ENCODE results near the gene RFC1. TPM values are rescaled to one million over a fixed set of nuclear protein-coding genes. Genes with fewer than 3 reads are reported as not detected.
A peak's percentile ranks its signal among the peaks of the same experiment; 100 is the strongest.

Gene RFC1
- total and polyA plus RNA-seq, 2 donors (not counting 3 experiments of a cell fraction or from before 2014, with no cell fraction given), result 12.9 to 57.1 TPM

DNA sequence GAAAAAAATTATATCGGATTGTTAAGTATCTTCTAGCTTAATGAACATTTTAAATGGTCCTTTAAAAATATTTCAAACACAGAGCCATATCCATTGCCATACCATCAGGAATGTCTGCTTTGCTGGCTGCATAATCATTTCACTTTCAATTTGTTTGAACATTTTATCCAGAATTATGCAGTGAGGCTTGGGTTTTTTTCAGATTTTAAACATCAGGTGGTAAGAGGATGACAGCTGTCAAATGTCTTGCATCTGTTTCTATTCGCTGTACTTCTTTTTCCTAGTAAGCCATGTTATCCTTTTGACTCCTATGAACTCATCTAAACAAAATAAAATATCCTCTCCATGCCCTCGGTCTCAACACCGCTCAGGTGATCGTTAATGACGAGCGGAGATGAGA lies 802 bp downstream of the RFC1 start:
- POLR2A ChIA-PET, result interaction anchor here (0.6 kb wide), 1 partner anchor 35 kb away, joined by 5 read pairs; no protein-coding TSS in a partner anchor
- intact Hi-C loops (cut with micrococcal nuclease), result loop anchor here (1.0 kb wide), 1 partner anchor 110 kb away; no protein-coding TSS in a partner anchor
- peak overlapping the region; percentile 84 for H3K9ac ChIP-seq (replicated peaks; ENCODE audit: extremely low read depth, insufficient read depth, low read length)

More for the DNA sequence above, 802 bp downstream of the RFC1 start:
- DNase-seq (ENCODE audit: low read depth, low spot score) (no peak), FAIRE-seq (peak; percentile 43)
- H3K27me3 ChIP-seq (ENCODE audit: control insufficient read depth in 2 of 2, insufficient read depth in 2 of 2, low read length in 2 of 2), result no peaks in the 10 kb centered on the region
- TF ChIP-seq MAX (IDR thresholded peaks at IDR 0.05; ENCODE audit: insufficient read depth, insufficient read length) (no peak), EZH2 (IDR thresholded peaks at IDR 0.05; ENCODE audit: borderline replicate concordance, low read depth, low read length, severe bottlenecking) (no peak), MYC (IDR thresholded peaks at IDR 0.05; ENCODE audit: low read depth, low read length) (no peak), JUN (IDR thresholded peaks at IDR 0.05; ENCODE audit: borderline replicate concordance, insufficient read depth, insufficient read length, low read depth) (no peak), POLR2AphosphoS5 (IDR thresholded peaks at IDR 0.05; ENCODE audit: insufficient read depth, low read depth, low read length) (no peak), FOS (IDR thresholded peaks at IDR 0.05; ENCODE audit: borderline replicate concordance, insufficient read depth, low read length) (no peak), POLR2A (IDR thresholded peaks at IDR 0.05; ENCODE audit: low read depth, low read length) (no peak), GATA2 (IDR thresholded peaks at IDR 0.05; ENCODE audit: insufficient read depth, insufficient read length, low read depth, low read length) (no peak), CTCF (IDR thresholded peaks at IDR 0.05; ENCODE audit: extremely low read depth in 1 of 2, insufficient read depth in 1 of 2, low read depth in 1 of 2, low read length in 2 of 2) (no peak)
- H3K79me2 ChIP-seq (ENCODE audit: control insufficient read depth, insufficient read depth, low read length), result peaks cover 54% of the 10 kb centered on the region
- BruUV-seq (replicated peaks), result no TSS peak
- H3K4me3 ChIP-seq (replicated peaks in 1 of 3; ENCODE audit: insufficient read depth in 1 of 3, low read depth in 1 of 3, low read length in 3 of 3), result peak overlapping the region; percentile 80 to 95 (median 81)
- H3K4me2 ChIP-seq (ENCODE audit: insufficient read depth, low read length), result peak overlapping the region; percentile 96
- H3K9me3 ChIP-seq (replicated peaks; ENCODE audit: control insufficient read depth, insufficient read depth, low read length), result no peaks in the 10 kb centered on the region
- no peaks in the 10 kb centered on the region for H3K36me3 ChIP-seq (ENCODE audit: control insufficient read depth in 2 of 2, extremely low read depth in 1 of 2, insufficient read depth in 2 of 2, low read length in 2 of 2)
- dilution Hi-C loops (cut with MboI; ENCODE audit: extremely low pct_ligation_motif_present, low sequenced_read_pairs), result no loop called here
- CTCF ChIA-PET, result interaction anchor here (0.6 to 1.5 kb wide), 5 partner anchors 13 to 462 kb away, joined by 3 to 4 read pairs (median 3); no protein-coding TSS in a partner anchor
- H2AFZ ChIP-seq (ENCODE audit: low read depth, low read length), result peak overlapping the region; percentile 81
- H4K20me1 ChIP-seq (replicated peaks; ENCODE audit: control insufficient read depth, extremely low read depth, insufficient read depth, low read length), result no peaks in the 10 kb centered on the region
- H3K27ac ChIP-seq (ENCODE audit: insufficient read depth, low read depth, low read length), result peak overlapping the region; percentile 61
- no peaks in the 10 kb centered on the region for H3K9me1 ChIP-seq (replicated peaks; ENCODE audit: control insufficient read depth, extremely low read depth, insufficient read depth, low read length)
- peaks cover 11% of the 10 kb centered on the region for H3K4me1 ChIP-seq (ENCODE audit: control insufficient read depth, extremely low read depth, insufficient read depth, low read length)

Measured in endothelial cell of umbilical vein (primary cell).